Mesothelial cell of epicardium (in vitro differentiated cells): ENCODE data around the gene SMAD2. TPM values are rescaled to one million over a fixed set of nuclear protein-coding genes. Genes with fewer than 3 reads are reported as not detected.

Experiments used
- DNase-seq, 2 experiments: peaks; one replicate each; pipeline ENCODE4 v3.0.0; 2021; ENCODE audit warnings: low spot score in 2 of 2; ENCODE audit not compliant: unreplicated experiment in 2 of 2
- H3K27ac Mint-ChIP-seq: 2 replicates; pipeline ENCODE4 v1.8.0; 2021; ENCODE audit warnings: mixed read lengths
- H3K27me3 Mint-ChIP-seq: 2 replicates; pipeline ENCODE4 v1.8.0; 2021; ENCODE audit warnings: low read depth, mixed read lengths
- H3K36me3 Mint-ChIP-seq: 2 replicates; pipeline ENCODE4 v1.8.0; 2021; ENCODE audit warnings: mixed read lengths
- H3K4me1 Mint-ChIP-seq: 2 replicates; pipeline ENCODE4 v1.8.0; 2021; ENCODE audit warnings: mixed read lengths
- H3K4me3 Mint-ChIP-seq: 2 replicates; pipeline ENCODE4 v1.8.0; 2021; ENCODE audit warnings: mild to moderate bottlenecking, moderate library complexity, mixed read lengths
- H3K9me3 Mint-ChIP-seq: 2 replicates; pipeline ENCODE4 v1.8.0; 2021; ENCODE audit warnings: mixed read lengths
- CTCF ChIP-seq: fragments of 200-600 bp; sonication (generic); IDR thresholded peaks from one replicate; pipeline ENCODE4 v1.5.0; 2021; ENCODE audit warnings: antibody characterized with exemption; ENCODE audit not compliant: unreplicated experiment
- total RNA-seq: library from RNA; stranded (reverse); gene quantifications from 3 replicates; pipeline ENCODE4 v1.2.1, GENCODE V29; 2021

Gene SMAD2
- total RNA-seq, 1 donor from 2014 or later: 161 TPM

GRCh38 chr18:47912343-47912742 is 18.1 kb downstream of the SMAD2 start:
- no peak for DNase-seq
- Mint-ChIP-seq H3K36me3 (peaks cover 14% of the 10 kb centered on the region), H3K27me3 (no peaks in the 10 kb centered on the region), H3K4me1 (peaks cover 48% of the 10 kb centered on the region), H3K4me3 (no peak overlapping the region), H3K27ac (peak overlapping the region; percentile 9), H3K9me3 (no peaks in the 10 kb centered on the region)
- no peak for TF ChIP-seq CTCF

- peak overlapping the region; percentile 9 for H3K27ac Mint-ChIP-seq
- H3K27me3 Mint-ChIP-seq: no peaks in the 10 kb centered on the region
- peaks cover 44% of the 10 kb centered on the region for H3K4me1 Mint-ChIP-seq
- H3K36me3 Mint-ChIP-seq: peaks cover 19% of the 10 kb centered on the region
- DNase-seq: no peak
- no peak overlapping the region for H3K4me3 Mint-ChIP-seq
- peaks cover 5% of the 10 kb centered on the region for H3K9me3 Mint-ChIP-seq
- no peak for TF ChIP-seq CTCF
These were observed 18.6 kb downstream of the SMAD2 start for GRCh38 chr18:47911877-47912276.

GRCh38 chr18:47909484-47909883 is 21.0 kb downstream of the SMAD2 start:
- H3K9me3 Mint-ChIP-seq: peaks cover 25% of the 10 kb centered on the region
- no peak for TF ChIP-seq CTCF
- no peak overlapping the region for H3K27ac Mint-ChIP-seq
- peaks cover 41% of the 10 kb centered on the region for H3K36me3 Mint-ChIP-seq
- no peak for DNase-seq
- H3K27me3 Mint-ChIP-seq: no peaks in the 10 kb centered on the region
- peaks cover 31% of the 10 kb centered on the region for H3K4me1 Mint-ChIP-seq
- H3K4me3 Mint-ChIP-seq: no peak overlapping the region

- peaks cover 50% of the 10 kb centered on the region for H3K36me3 Mint-ChIP-seq
- H3K27me3 Mint-ChIP-seq: no peaks in the 10 kb centered on the region
- peaks cover 28% of the 10 kb centered on the region for H3K4me1 Mint-ChIP-seq
- no peak for TF ChIP-seq CTCF
- H3K4me3 Mint-ChIP-seq: no peak overlapping the region
- H3K27ac Mint-ChIP-seq: no peak overlapping the region
- DNase-seq: no peak
- peaks cover 34% of the 10 kb centered on the region for H3K9me3 Mint-ChIP-seq
These were observed 21.9 kb downstream of the SMAD2 start for GRCh38 chr18:47908592-47908991.

- Mint-ChIP-seq H3K27ac (no peak overlapping the region), H3K9me3 (peaks cover 52% of the 10 kb centered on the region), H3K4me3 (no peak overlapping the region), H3K4me1 (peaks cover 11% of the 10 kb centered on the region), H3K27me3 (no peaks in the 10 kb centered on the region), H3K36me3 (peaks cover 71% of the 10 kb centered on the region)
- DNase-seq: no peak
- no peak for TF ChIP-seq CTCF
These were observed 24.1 kb downstream of the SMAD2 start for GRCh38 chr18:47906408-47906807.

GRCh38 chr18:47903809-47904208 is 26.6 kb downstream of the SMAD2 start:
- Mint-ChIP-seq H3K27ac (no peak overlapping the region), H3K4me1 (peaks cover 13% of the 10 kb centered on the region)

More at GRCh38 chr18:47903809-47904208, 26.6 kb downstream of the SMAD2 start:
- Mint-ChIP-seq H3K36me3 (peaks cover 69% of the 10 kb centered on the region), H3K9me3 (peaks cover 62% of the 10 kb centered on the region), H3K4me3 (no peak overlapping the region), H3K27me3 (no peaks in the 10 kb centered on the region)
- no peak for TF ChIP-seq CTCF
- no peak for DNase-seq
